Cardiac muscle cell (in vitro differentiated cells and primary cell): ENCODE data around the gene FAM76A. TPM values are rescaled to one million over a fixed set of nuclear protein-coding genes. Genes with fewer than 3 reads are reported as not detected.

Source experiments
- DNase-seq, 2 donors: peaks; one replicate each; pipeline versions ENCODE4 v3.0.0 to v3.0.0-alpha.2; 2010 to 2017; ENCODE audit warnings: low read depth in 1 of 2, low spot score in 1 of 2
- H3K27ac ChIP-seq: fragments of 200-600 bp; sonication (generic); 2 replicates; pipeline ENCODE4 v1.5.1; 2016
- H3K27me3 ChIP-seq: fragments of 200-600 bp; sonication (generic); 2 replicates; pipeline ENCODE4 v1.6.0; 2016; ENCODE audit warnings: control low read depth
- H3K36me3 ChIP-seq: fragments of 200-600 bp; sonication (generic); 2 replicates; pipeline ENCODE4 v1.5.1; 2016; ENCODE audit warnings: control low read depth
- H3K4me1 ChIP-seq: fragments of 200-600 bp; sonication (generic); 2 replicates; pipeline ENCODE4 v1.8.1; 2017; ENCODE audit warnings: low read depth, mild to moderate bottlenecking, mixed run types
- H3K4me3 ChIP-seq: fragments of 200-600 bp; sonication (generic); 2 replicates; pipeline ENCODE4 v1.5.1; 2016; ENCODE audit warnings: mild to moderate bottlenecking
- H3K9me3 ChIP-seq: fragments of 200-600 bp; sonication (generic); 2 replicates; pipeline ENCODE4 v1.5.1; 2017; ENCODE audit warnings: low read depth, mild to moderate bottlenecking, control low read depth
- polyA plus RNA-seq: library from polyadenylated mRNA; unstranded; fragments of >200 nt; fragmentation: Nextera tagmentation; extraction: Ambion mirVana; gene quantifications from 2 replicates; pipeline ENCODE4 v1.2.1, GENCODE V29; 2016
- total RNA-seq: library from RNA; depleted of rRNA; stranded (reverse); fragments of >200 nt; gene quantifications from 2 replicates; pipeline ENCODE4 v1.2.3, GENCODE V29; 2016
- TF ChIP-seq, protein P1 (sequence below): IDR thresholded peaks from 2 replicates; pipeline ENCODE4 v1.5.1; 2012; ENCODE audit warnings: low read depth, mild to moderate bottlenecking, low read length

The FAM76A gene
- total and polyA plus RNA-seq, 2 experiments from 2014 or later = 3.5 to 13.4 TPM

DNA sequence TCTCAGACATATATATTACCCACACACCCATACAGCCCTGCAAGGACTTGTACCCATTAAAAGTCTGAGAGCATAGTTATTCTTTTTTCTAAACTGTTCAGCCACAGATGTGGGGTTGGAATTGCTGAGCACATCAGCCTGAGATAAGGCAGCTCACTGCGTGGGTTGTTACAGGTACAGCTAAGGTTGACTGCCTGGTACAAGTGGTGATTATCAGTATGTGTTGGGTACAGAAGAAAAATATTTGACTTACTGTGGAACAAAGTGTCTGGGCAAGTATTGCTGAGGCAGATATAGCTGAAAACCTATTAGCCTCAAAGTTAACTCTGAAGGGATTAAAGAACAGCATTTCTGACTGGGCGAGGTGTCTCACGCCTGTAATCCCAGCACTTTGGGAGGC lies 52.3 kb downstream of the FAM76A start:
- Histone ChIP-seq H3K27ac (no peak overlapping the region), H3K36me3 (no peaks in the 10 kb centered on the region), H3K4me1 (no peaks in the 10 kb centered on the region), H3K27me3 (no peaks in the 10 kb centered on the region), H3K9me3 (no peaks in the 10 kb centered on the region), H3K4me3 (no peak overlapping the region)
- TF ChIP-seq, protein P1, sequence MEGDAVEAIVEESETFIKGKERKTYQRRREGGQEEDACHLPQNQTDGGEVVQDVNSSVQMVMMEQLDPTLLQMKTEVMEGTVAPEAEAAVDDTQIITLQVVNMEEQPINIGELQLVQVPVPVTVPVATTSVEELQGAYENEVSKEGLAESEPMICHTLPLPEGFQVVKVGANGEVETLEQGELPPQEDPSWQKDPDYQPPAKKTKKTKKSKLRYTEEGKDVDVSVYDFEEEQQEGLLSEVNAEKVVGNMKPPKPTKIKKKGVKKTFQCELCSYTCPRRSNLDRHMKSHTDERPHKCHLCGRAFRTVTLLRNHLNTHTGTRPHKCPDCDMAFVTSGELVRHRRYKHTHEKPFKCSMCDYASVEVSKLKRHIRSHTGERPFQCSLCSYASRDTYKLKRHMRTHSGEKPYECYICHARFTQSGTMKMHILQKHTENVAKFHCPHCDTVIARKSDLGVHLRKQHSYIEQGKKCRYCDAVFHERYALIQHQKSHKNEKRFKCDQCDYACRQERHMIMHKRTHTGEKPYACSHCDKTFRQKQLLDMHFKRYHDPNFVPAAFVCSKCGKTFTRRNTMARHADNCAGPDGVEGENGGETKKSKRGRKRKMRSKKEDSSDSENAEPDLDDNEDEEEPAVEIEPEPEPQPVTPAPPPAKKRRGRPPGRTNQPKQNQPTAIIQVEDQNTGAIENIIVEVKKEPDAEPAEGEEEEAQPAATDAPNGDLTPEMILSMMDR = no peak
- DNase-seq = no peak

DNA sequence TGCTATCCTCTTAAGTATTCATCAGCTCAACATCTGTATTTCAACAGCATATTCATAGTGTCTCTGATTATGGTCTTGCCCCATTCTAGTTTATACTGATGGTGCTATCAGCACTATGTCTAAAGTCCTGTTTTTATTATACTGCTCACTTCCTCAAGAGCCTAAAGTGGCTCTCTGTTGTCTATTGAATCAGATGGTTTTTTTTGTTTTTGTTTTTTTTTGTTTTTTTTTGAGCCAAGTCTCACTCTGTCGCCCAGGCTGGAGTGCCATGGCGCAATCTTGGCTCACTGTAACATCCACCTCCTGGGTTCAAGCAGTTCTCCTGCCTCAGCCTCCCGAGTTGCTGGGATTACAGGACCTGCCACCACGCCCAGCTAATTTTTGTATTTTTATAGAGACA lies 53.4 kb downstream of the FAM76A start:
- Histone ChIP-seq H3K4me1 (no peaks in the 10 kb centered on the region), H3K27ac (no peak overlapping the region), H3K4me3 (no peak overlapping the region), H3K36me3 (no peaks in the 10 kb centered on the region), H3K9me3 (no peaks in the 10 kb centered on the region), H3K27me3 (no peaks in the 10 kb centered on the region)
- DNase-seq = no peak
- TF ChIP-seq, protein P1 = no peak

DNA sequence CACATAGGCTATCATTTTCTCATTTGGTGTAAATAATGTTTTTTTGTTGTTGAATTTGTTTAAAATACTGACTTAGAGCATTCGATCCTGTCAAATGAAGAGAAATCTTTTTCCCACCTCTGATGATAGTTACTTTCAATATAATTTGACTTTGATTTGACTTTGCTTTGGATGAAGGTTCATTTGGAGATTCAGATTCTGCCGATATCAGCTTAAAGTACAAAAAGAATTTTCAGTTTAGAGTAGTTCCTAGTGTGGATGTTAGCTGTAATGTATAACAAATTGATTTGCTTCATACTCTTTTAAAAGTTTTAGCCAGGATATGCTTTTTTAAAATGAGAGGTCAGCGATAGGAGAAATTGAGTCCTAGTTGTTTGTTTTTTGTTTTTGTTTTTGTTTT lies 57.2 kb downstream of the FAM76A start:
- no peaks in the 10 kb centered on the region for H3K27me3 ChIP-seq
- H3K27ac ChIP-seq = no peak overlapping the region
- no peak for DNase-seq
- H3K4me1 ChIP-seq = peaks cover 3% of the 10 kb centered on the region
- TF ChIP-seq, protein P1 = no peak
- no peak overlapping the region for H3K4me3 ChIP-seq
- H3K36me3 ChIP-seq = no peaks in the 10 kb centered on the region
- no peaks in the 10 kb centered on the region for H3K9me3 ChIP-seq

DNA sequence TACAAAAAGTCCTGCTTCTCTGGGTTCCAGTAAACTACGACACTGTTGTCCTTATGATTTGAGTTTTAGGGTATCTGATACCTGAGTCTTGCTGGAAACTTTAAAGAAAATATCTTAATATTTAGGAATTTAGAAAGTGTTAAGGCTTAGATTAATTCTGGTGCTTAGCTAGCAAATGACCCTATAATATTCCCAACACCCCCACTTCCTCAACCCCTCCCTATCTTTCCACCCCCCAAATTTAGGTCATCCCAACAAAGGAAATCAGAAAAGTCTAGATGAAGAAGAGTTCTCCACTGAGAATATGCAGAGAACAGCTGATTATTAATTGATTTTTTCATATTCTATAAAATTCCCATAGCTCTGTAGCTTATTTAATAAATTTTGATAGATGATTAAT lies 58.9 kb downstream of the FAM76A start:
- no peaks in the 10 kb centered on the region for H3K36me3 ChIP-seq
- no peaks in the 10 kb centered on the region for H3K27me3 ChIP-seq
- TF ChIP-seq, protein P1 = no peak
- no peak for DNase-seq
- no peaks in the 10 kb centered on the region for H3K9me3 ChIP-seq
- H3K4me3 ChIP-seq = no peak overlapping the region
- H3K27ac ChIP-seq = no peak overlapping the region
- H3K4me1 ChIP-seq = peaks cover 9% of the 10 kb centered on the region

DNA sequence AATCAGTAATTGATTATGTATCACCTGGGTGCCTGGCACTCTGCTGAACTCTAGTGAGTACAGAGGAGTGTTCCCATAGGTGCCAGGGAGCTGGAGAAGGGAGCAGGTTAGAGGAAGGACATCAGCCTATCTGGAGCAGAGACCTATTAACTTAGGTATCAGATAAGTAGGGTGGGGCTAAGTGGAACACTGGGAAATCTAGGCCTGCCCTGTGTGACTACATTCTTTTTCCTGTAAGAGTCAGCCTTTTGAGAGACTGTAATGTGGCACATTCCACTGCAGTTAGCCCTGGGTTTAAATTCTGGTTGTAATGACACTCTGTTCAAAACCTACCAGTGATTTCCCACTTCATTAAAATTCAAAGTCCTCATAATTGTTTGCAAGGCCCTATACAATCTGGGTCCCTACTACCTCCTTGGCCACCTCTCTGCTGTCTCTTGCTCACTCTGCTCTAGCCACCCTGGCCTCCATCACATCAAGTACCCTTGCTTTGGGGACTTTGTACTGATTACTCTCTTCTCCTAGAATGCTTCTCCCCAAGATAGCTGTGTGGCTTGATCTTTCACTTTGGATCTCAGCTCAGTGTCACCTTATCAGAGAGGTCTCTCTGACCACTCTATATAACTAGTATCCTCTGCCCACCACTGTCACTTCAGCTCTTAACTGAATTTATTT lies 60.2 kb downstream of the FAM76A start:
- no peak overlapping the region for H3K27ac ChIP-seq
- no peak for DNase-seq
- peaks cover 11% of the 10 kb centered on the region for H3K4me1 ChIP-seq
- TF ChIP-seq, protein P1 = no peak
- H3K9me3 ChIP-seq = no peaks in the 10 kb centered on the region
- H3K36me3 ChIP-seq = no peaks in the 10 kb centered on the region
- H3K4me3 ChIP-seq = no peak overlapping the region
- no peaks in the 10 kb centered on the region for H3K27me3 ChIP-seq
